Measurements from ENCODE around the gene SLC9A4.

GRCh38 chr2:102581911-102582310 lies 108.9 kb downstream of the SLC9A4 start:
- no peak for TF ChIP-seq HDGF (IDR thresholded peaks at IDR 0.05; ENCODE audit: borderline replicate concordance)
- TF ChIP-seq ARNT (IDR thresholded peaks at IDR 0.05), result no peak

Measured in HEK293T (cell line).